Activated T-cell treated with anti-CD3 and anti-CD28 coated beads for 48 hours (primary cell): ENCODE results near the gene PCDH15.

Experiments used
- DNase-seq: peaks from one replicate; pipeline ENCODE4 v3.0.0-alpha.2; 2020; ENCODE audit warnings: low read depth

Gene PCDH15

DNA sequence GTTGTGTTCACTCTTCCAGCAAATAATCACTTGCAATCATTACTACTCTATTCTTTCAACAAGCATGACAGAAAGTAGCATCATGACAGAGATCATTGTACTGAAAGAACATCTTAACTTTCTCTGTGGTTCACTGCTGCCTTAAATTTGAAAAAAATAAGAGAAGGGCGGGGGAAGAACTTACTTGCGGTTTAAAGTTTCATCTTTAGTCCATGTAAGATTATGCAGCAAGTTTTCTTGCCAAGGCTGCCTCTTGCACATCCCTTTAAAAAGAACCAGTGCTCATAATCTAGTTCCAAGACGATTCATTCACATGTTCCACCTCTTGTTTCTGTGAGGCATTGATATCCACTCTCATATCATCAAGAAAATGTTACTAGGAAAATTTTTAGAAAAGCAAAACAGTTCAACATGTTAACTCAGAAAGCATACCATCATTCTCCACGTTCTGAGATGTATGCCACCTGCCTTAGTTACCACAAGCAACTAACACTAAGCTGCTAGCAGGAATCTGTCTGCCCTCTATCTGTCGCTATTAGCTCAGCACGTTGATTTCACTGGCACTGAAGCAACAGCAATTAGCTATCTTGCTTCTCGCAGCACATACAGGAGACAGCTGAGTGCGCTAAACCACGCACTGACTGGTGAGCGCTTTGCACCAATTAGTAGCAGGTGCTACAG lies at the start of gene PCDH15:
TSS of gene PCDH15 (minus strand) at position 491 of the 681 bp plus-strand sequence. CDS start 136,969 bp downstream, outside the sequence.
- no peak for DNase-seq

DNA sequence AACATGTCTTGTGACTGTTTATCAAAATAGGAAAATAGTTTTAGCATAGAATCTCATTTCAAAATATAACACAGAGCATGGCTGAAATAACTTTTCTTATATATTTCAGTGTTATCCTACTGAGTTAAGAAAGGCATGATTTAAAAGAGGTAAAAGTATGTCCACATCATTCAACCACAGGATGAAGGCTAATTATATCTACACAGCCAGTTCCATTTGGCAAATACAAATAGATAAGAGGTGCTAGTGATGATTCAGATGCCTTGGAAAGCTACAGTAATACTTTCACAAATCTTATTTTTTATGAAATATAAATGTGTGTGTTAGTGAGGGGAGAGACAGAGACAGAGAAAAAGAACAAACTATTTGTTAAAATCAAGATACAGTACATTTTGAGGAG lies 42.9 kb upstream of the PCDH15 start:
- no peak for DNase-seq

GRCh38 chr10:54843085-54843646 lies 42.1 kb upstream of the PCDH15 start:
- no peak for DNase-seq

GRCh38 chr10:54837479-54837878 lies 36.4 kb upstream of the PCDH15 start:
- DNase-seq, result no peak

DNA sequence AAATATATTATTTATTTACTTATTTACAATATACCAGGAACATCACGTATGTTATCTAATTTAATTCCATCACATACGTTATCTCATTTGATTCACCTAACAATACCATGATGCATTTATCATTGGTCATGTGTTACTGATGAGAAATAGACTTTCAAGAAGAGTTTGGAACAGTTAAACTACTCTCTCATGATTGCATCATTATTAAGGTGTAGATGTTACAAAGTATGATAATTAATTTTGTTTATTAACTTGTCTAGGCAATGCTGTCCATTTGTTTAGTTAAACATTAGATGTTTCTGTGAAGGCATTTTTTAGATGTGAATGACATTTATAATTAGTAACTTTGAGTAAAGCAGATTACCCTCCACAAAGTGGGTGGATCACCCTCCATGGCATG lies 32.0 kb upstream of the PCDH15 start:
- DNase-seq, result no peak

- no peak for DNase-seq
Observed at GRCh38 chr10:54826994-54827560, 26.0 kb upstream of the PCDH15 start.

DNA sequence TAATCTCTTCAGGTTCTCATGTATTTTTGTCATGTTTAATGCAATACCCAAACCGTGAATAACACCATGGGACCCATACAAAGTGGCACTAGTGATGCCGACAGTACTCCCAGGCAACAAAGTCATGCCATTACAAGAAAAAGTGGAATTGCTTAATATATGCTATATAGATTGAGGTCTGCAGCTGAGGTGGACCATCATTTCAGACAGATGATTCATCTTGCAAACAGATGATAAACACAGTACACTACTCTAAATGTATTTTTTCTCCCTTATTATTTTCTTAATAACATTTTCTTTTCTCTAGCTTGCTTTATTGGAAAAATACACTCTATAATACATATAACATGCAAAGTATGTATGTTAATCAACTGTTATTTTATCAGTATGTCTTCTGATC lies 14.6 kb upstream of the PCDH15 start:
- no peak for DNase-seq

DNA sequence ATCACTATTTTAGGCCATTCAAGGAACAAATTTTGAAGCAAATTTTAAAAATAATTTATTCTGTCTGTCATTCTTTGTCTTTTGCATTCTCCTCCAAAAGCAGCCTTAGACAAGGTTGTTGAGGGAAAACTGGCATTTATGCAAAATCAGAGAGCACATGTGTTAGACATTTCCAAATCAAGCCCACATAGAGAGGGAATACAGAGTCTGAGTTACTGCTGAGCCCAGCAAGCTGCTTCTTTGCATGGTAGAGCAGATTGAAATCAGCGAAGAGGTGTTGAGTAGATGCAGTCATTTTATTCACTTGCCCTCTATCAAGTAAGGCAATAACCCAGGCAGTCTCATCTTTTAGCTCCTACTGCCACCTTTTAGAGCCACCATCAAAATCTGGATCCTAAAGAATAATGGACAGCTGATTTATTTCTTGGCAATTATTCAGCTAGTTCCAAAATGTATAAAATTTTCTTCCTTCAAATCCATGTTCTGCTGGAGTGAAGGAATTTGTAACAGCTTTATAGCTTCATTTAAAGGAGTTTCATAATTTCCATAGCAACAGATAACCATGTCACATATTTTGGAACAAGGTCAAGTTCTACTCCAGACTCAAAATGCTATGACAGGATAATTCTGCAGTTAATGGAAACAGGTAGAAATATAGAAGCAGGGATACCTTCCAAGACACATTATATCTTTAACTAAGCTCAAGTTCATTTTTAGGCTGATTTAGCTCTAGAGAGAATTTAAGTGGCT lies 7.3 kb upstream of the PCDH15 start:
- DNase-seq, result no peak

DNA sequence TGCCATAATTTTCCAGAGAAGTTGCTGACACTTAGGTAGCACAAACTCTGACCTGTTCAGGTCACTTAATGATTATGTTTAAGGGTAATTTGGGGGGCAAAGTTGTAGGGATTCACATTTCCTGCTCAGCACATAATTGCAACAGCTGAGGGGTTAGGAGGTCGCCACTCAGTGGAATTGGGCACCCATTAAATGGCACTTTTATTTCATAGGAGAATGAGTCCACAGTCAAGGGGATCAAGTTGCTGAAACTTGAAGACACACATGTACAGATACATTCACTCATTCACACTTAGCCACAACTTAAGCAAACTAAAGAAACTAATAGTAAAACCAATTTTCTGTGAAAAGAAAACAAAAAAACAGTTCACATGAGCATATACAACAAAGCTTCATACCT lies 1.5 kb downstream of the PCDH15 start:
- DNase-seq, result no peak

- no peak for DNase-seq
Observed at GRCh38 chr10:54797636-54798321, 3.3 kb downstream of the PCDH15 start.

GRCh38 chr10:54796881-54797280 lies 4.2 kb downstream of the PCDH15 start:
- DNase-seq, result no peak

DNA sequence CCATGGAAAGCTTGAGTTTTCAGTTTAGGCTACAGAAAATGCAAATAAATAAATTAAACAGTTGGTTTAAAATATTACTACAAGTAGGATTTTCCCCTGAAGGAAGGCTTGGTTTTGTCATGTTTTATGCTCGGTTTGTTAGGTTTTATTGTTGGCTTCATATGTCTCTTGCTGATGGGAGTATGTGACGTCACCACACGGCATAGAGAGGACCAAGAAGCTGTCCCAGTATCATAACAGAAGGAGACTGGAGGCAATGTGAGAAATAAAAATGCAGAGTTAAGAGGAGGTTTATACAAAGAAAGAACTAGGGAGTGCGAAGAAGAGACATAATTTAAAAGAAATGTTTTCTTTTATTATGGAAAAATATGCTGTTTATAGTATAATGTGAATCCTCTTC lies 24.4 kb downstream of the PCDH15 start:
- no peak for DNase-seq

GRCh38 chr10:54772468-54773122 lies 28.4 kb downstream of the PCDH15 start:
- no peak for DNase-seq

DNA sequence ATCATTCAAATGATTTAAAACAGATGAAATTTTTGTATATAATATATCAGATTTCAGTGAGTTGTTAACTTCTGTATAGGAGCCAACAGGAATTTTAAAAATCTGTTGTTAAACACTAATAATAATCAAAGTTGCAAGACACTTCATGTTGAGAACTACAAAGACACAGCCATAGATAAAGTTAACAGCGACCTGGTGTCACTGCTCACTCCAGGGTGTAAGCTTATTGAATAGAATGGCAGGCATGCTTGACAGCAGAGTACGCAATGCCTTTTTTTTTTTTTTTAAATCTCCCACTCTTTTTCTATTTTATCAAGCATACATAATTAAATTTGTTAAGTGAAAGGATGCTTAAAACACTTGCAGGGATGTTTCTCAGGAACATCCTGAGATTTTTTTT lies 32.0 kb downstream of the PCDH15 start:
- no peak for DNase-seq

DNA sequence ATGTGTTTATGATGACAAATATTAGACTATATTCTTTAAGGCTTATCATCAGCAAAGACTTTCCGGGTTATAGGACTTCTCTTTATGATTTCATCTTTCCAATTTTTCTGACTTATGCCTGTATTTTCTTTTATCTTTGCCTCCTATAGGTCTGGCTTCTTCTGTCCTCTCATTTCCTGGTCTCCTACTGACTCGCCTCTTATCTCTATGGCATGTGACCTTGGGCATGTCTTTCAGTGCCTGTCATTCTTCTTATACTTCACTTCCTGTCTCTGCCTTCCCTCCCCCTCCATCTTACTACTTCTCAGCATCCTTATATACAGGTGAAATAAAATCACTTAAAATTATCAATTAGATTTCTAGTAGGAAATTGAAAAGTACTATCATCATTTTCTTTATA lies 42.2 kb downstream of the PCDH15 start:
- DNase-seq, result no peak

GRCh38 chr10:54749623-54750022 lies 51.4 kb downstream of the PCDH15 start:
- DNase-seq, result no peak

- no peak for DNase-seq
Observed at GRCh38 chr10:54745436-54745835, 55.6 kb downstream of the PCDH15 start.

DNA sequence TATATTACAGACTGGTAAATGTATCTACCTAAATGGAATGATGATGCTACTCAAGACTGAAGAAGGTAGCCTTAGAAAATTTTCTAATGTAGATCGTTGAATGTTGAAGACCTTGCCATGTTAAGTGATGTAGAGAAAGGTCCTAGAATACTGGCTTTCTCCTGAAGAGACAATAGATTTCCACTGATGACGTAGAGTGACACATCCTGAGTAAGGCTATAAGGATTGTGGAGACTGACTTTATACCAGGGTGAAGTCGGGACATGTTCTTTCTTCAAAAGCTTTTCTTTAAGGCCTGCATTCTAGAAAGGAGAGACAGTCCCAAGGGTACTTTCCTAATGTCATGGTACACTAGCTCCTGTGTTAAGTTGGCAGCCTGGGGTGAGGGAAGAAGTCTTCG lies 58.6 kb downstream of the PCDH15 start:
- no peak for DNase-seq

DNA sequence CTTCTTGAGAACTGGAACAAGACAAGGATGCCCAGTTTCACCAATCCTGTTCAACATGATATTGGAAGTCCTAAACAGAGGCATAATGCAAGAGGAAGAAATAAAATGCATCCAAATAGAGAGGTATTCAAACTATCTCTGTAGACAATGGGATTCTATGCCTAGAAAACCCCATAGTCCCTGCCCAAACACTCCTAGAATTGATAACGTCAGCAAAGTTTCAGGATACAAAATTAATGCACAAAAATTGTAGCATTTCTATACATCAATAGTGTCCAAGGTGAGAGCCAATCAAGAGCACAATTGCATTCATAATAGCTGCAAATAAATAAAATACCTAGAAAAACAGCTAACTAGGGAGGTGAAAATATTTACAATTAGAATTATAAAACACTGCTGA lies 72.5 kb downstream of the PCDH15 start:
- DNase-seq, result no peak

- DNase-seq, result no peak
Observed at GRCh38 chr10:54722075-54722474, 79.0 kb downstream of the PCDH15 start.

DNA sequence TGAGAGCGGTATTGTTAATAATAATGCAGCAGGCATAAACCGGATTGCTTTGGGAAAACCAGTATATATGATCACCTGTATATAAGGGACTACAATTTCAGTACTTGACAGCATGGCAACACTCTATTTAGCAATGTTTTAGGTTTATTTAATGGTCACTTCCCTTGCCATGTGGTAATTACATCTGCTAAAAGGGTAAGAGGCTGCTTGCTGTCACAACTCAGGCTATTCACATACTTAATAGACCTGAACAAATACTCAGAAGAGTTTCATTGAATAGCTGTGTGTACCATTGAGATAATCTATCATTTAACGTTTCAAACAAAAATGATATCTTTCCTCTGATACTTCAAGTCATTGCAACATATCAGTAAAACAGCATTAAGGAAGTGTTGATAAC lies 90.1 kb downstream of the PCDH15 start:
- no peak for DNase-seq

- DNase-seq, result no peak
Observed at GRCh38 chr10:54708591-54708990, 92.4 kb downstream of the PCDH15 start.
